IMR-90 (cell line): Measurements from ENCODE around the gene EPS15. TPM values are rescaled to one million over a fixed set of nuclear protein-coding genes. Genes with fewer than 3 reads are reported as not detected.

Experiments
- ATAC-seq: fragments of 200-7000 bp; cut with Tn5 transposase; 2 replicates; pipeline ENCODE4 v1.9.1; 2020; ENCODE audit warnings: low read depth, mild to moderate bottlenecking, moderate library complexity
- BruUV-seq: library from RNA; stranded (reverse); fragments of 400-500 nt; replicated peaks from 2 replicates; lab custom pipeline; 2021; lab: Mats Ljungman, UMichigan
- CTCF ChIA-PET: fragments of 300-600 bp; formaldehyde crosslinking; extraction: SDS; loops from one replicate; lab custom pipeline; 2021; ENCODE audit warnings: antibody characterized with exemption; lab: Yijun Ruan, JAX
- POLR2A ChIA-PET: fragments of 300-600 bp; sonication (Branson Sonifier 250); formaldehyde crosslinking; loops from one replicate; lab custom pipeline; 2022; ENCODE audit warnings: antibody characterized with exemption; ENCODE audit not compliant: unreplicated experiment; lab: Charles Lee
- DNase-seq: peaks from one replicate; pipeline ENCODE4 v3.0.0; 2013
- H2AFZ ChIP-seq: replicated peaks from 2 replicates; pipeline ENCODE3; 2013; ENCODE audit warnings: low read length, mild to moderate bottlenecking; ENCODE audit not compliant: poor library complexity
- H2AK5ac ChIP-seq: 2 replicates; pipeline ENCODE4 v1.6.1; 2013; ENCODE audit warnings: low read depth, low read length, inconsistent platforms
- H2AK9ac ChIP-seq: replicated peaks from 2 replicates; pipeline ENCODE3; 2013; ENCODE audit warnings: mild to moderate bottlenecking, low read depth, low read length, moderate library complexity; ENCODE audit not compliant: poor library complexity
- H2BK120ac ChIP-seq: 2 replicates; pipeline ENCODE4 v1.6.1; 2013; ENCODE audit warnings: low read depth, low read length, inconsistent platforms
- H2BK15ac ChIP-seq: 3 replicates; pipeline ENCODE4 v1.6.1; 2013; ENCODE audit warnings: low read depth, low read length, inconsistent platforms
- H2BK20ac ChIP-seq: 2 replicates; pipeline ENCODE4 v1.6.1; 2013; ENCODE audit warnings: low read depth, mild to moderate bottlenecking, inconsistent platforms, low read length, moderate library complexity
- H2BK5ac ChIP-seq: 2 replicates; pipeline ENCODE4 v1.6.1; 2013; ENCODE audit warnings: mild to moderate bottlenecking, low read depth, low read length, inconsistent platforms; ENCODE audit not compliant: poor library complexity, severe bottlenecking
- H3K14ac ChIP-seq: replicated peaks from 2 replicates; pipeline ENCODE4 v1.6.1; 2013; ENCODE audit warnings: low read depth, low read length, inconsistent platforms
- H3K18ac ChIP-seq: 2 replicates; pipeline ENCODE4 v1.6.1; 2013; ENCODE audit warnings: low read depth, low read length, control low read depth
- H3K23ac ChIP-seq: 2 replicates; pipeline ENCODE4 v1.6.1; 2013; ENCODE audit warnings: low read depth, low read length, inconsistent platforms
- H3K27ac ChIP-seq: 2 replicates; pipeline ENCODE4 v1.5.1; 2013; ENCODE audit warnings: mild to moderate bottlenecking, control low read depth, low read length; ENCODE audit not compliant: insufficient read depth
- H3K27me3 ChIP-seq: 2 replicates; pipeline ENCODE4 v1.6.1; 2013; ENCODE audit warnings: low read length; ENCODE audit not compliant: control insufficient read depth, insufficient read depth
- H3K36me3 ChIP-seq: 2 replicates; pipeline ENCODE4 v1.6.1; 2013; ENCODE audit warnings: low read length, mixed read lengths; ENCODE audit not compliant: control insufficient read depth, insufficient read depth
- H3K4ac ChIP-seq: 2 replicates; pipeline ENCODE4 v1.6.1; 2013; ENCODE audit warnings: low read depth, low read length, inconsistent platforms
- H3K4me1 ChIP-seq: 2 replicates; pipeline ENCODE4 v1.6.1; 2013; ENCODE audit warnings: low read length, mixed read lengths; ENCODE audit not compliant: control insufficient read depth, insufficient read depth
- H3K4me2 ChIP-seq: 2 replicates; pipeline ENCODE4 v1.6.1; 2013; ENCODE audit warnings: low read depth, mild to moderate bottlenecking, control low read depth, low read length, moderate library complexity
- H3K4me3 ChIP-seq: 2 replicates; pipeline ENCODE4 v1.5.1; 2013; ENCODE audit warnings: low read depth, mild to moderate bottlenecking, control low read depth, low read length, moderate library complexity; ENCODE audit not compliant: insufficient read depth
- H3K56ac ChIP-seq: 2 replicates; pipeline ENCODE4 v1.6.1; 2013; ENCODE audit warnings: low read length, inconsistent platforms; ENCODE audit not compliant: insufficient read depth; ENCODE audit errors: extremely low read depth
- H3K79me1 ChIP-seq, 2 experiments: 2 replicates each; pipeline ENCODE4 v1.6.1; 2013; ENCODE audit warnings: low read length in 2 of 2, inconsistent platforms in 1 of 2, low read depth in 1 of 2
- H3K9ac ChIP-seq: 2 replicates; pipeline ENCODE4 v1.6.1; 2013; ENCODE audit warnings: low read depth, low read length, control low read depth
- H3K9me1 ChIP-seq: 2 replicates; pipeline ENCODE4 v1.6.1; 2013; ENCODE audit warnings: low read length, inconsistent platforms; ENCODE audit not compliant: insufficient read depth
- H3K9me3 ChIP-seq: 2 replicates; pipeline ENCODE4 v1.6.1; 2013; ENCODE audit warnings: low read length; ENCODE audit not compliant: control insufficient read depth, insufficient read depth
- H4K20me1 ChIP-seq: 2 replicates; pipeline ENCODE4 v1.6.1; 2013; ENCODE audit warnings: low read length, inconsistent platforms; ENCODE audit not compliant: insufficient read depth
- H4K5ac ChIP-seq: 2 replicates; pipeline ENCODE4 v1.6.1; 2013; ENCODE audit warnings: mild to moderate bottlenecking, low read depth, low read length, control low read depth
- H4K8ac ChIP-seq, 2 experiments: 2 replicates each; pipeline ENCODE4 v1.6.1; 2013; ENCODE audit warnings: low read depth in 2 of 2, low read length in 2 of 2, control low read depth in 1 of 2, inconsistent platforms in 1 of 2
- H4K91ac ChIP-seq: 2 replicates; pipeline ENCODE4 v1.6.1; 2013; ENCODE audit warnings: low read depth, low read length, inconsistent platforms; ENCODE audit not compliant: insufficient read depth
- BHLHE40 ChIP-seq: fragments of 150-350 bp; IDR thresholded peaks from 2 replicates; pipeline ENCODE4 v1.6.1; 2016; ENCODE audit warnings: mild to moderate bottlenecking, low read depth, low read length
- CEBPB ChIP-seq: IDR thresholded peaks from 2 replicates; pipeline ENCODE4 v1.6.1; 2012; ENCODE audit warnings: low read depth, low read length, improper control_type of control experiment
- CHD1 ChIP-seq: IDR thresholded peaks from 2 replicates; pipeline ENCODE4 v1.6.1; 2012; ENCODE audit warnings: low read depth, low read length, improper control_type of control experiment
- FOS ChIP-seq: fragments of 150-350 bp; IDR thresholded peaks from 2 replicates; pipeline ENCODE4 v1.6.1; 2016; ENCODE audit warnings: low read depth, low read length
- MAFK ChIP-seq: IDR thresholded peaks from 2 replicates; pipeline ENCODE4 v1.6.1; 2012; ENCODE audit warnings: low read depth, low read length, improper control_type of control experiment
- MAZ ChIP-seq: IDR thresholded peaks from 2 replicates; pipeline ENCODE4 v1.6.1; 2012; ENCODE audit warnings: low read depth, mild to moderate bottlenecking, low read length, improper control_type of control experiment, moderate library complexity, borderline replicate concordance
- MXI1 ChIP-seq: IDR thresholded peaks from 2 replicates; pipeline ENCODE4 v1.6.1; 2012; ENCODE audit warnings: low read depth, mild to moderate bottlenecking, low read length, moderate library complexity, borderline replicate concordance
- NFE2L2 ChIP-seq: fragments of 150-350 bp; IDR thresholded peaks from 2 replicates; pipeline ENCODE4 v1.6.1; 2016; ENCODE audit warnings: low read depth, mild to moderate bottlenecking, low read length
- POLR2A ChIP-seq: IDR thresholded peaks from 2 replicates; pipeline ENCODE4 v1.6.1; 2012; ENCODE audit warnings: mild to moderate bottlenecking, low read depth, low read length
- RAD21 ChIP-seq: IDR thresholded peaks from 2 replicates; pipeline ENCODE4 v1.6.1; 2012; ENCODE audit warnings: low read length, improper control_type of control experiment
- RCOR1 ChIP-seq: IDR thresholded peaks from 2 replicates; pipeline ENCODE4 v1.6.1; 2012; ENCODE audit warnings: mild to moderate bottlenecking, low read length, improper control_type of control experiment; ENCODE audit not compliant: insufficient replicate concordance
- RFX5 ChIP-seq: IDR thresholded peaks from 2 replicates; pipeline ENCODE4 v1.8.0; 2012; ENCODE audit warnings: low read depth, mild to moderate bottlenecking, low read length, moderate library complexity
- SMC3 ChIP-seq: fragments of 150-350 bp; IDR thresholded peaks from 2 replicates; pipeline ENCODE4 v1.6.1; 2016; ENCODE audit warnings: low read depth, mild to moderate bottlenecking, antibody characterized with exemption, low read length, moderate library complexity
- whole genome bisulfite sequencing, 2 experiments: methylation state at CpG; one replicate each; pipeline versions ENCODE4 v1.1.5 to v1.1.7; 2013; ENCODE audit warnings: missing lambda C conversion rate in 2 of 2; ENCODE audit not compliant: insufficient read length in 1 of 2; ENCODE audit errors: extremely low coverage in 2 of 2; 5-methylcytosine and 5-hydroxymethylcytosine counted together
- dilution Hi-C: fragments of 300-500 bp; cut with HindIII; formaldehyde crosslinking; loops from one replicate; pipeline ENCODE4 v1.14.3; 2018; ENCODE audit warnings: low sequenced_read_pairs; ENCODE audit not compliant: unreplicated experiment
- in situ Hi-C: fragments of 300-500 bp; cut with MboI; formaldehyde crosslinking; loops from 3 replicates; pipeline ENCODE4 v1.14.3; 2019; ENCODE audit warnings: low sequenced_read_pairs, inconsistent platforms, mixed read lengths
- intact Hi-C: fragments of 100-400 bp; cut with micrococcal nuclease; formaldehyde crosslinking; loops from 2 replicates; pipeline ENCODE4 v1.10.0; 2022
- polyA plus RNA-seq, 3 experiments: library from polyadenylated mRNA; depleted of rRNA; stranded (reverse); fragments of >200 nt; gene quantifications; 2 replicates each; pipeline ENCODE4 v1.2.3, GENCODE V29; 2012; ENCODE audit warnings: low replicate concordance in 1 of 3
- total RNA-seq: library from RNA; depleted of rRNA; stranded (reverse); fragments of >200 nt; gene quantifications from 2 replicates; pipeline ENCODE4 v1.2.3, GENCODE V29; 2012
- TF ChIP-seq, protein P1 (sequence below): fragments of 150-350 bp; IDR thresholded peaks from 2 replicates; pipeline ENCODE4 v1.6.1; 2017; ENCODE audit warnings: mild to moderate bottlenecking, antibody characterized with exemption, low read length, low read depth
- TF ChIP-seq, protein P2 (sequence below): fragments of 150-350 bp; IDR thresholded peaks from 2 replicates; pipeline ENCODE4 v1.6.1; 2016; ENCODE audit warnings: low read depth, mild to moderate bottlenecking, low read length, moderate library complexity, borderline replicate concordance
- TF ChIP-seq, protein P3 (sequence below): conservative IDR thresholded peaks from 2 replicates; pipeline ENCODE4 v1.5.1; 2012; ENCODE audit warnings: mild to moderate bottlenecking, low read depth, low read length, improper control_type of control experiment

Gene EPS15
- total and polyA plus RNA-seq, 2 of the 4 experiments (the other 2 are of a cell fraction), result 17.6 to 38.0 TPM

DNA sequence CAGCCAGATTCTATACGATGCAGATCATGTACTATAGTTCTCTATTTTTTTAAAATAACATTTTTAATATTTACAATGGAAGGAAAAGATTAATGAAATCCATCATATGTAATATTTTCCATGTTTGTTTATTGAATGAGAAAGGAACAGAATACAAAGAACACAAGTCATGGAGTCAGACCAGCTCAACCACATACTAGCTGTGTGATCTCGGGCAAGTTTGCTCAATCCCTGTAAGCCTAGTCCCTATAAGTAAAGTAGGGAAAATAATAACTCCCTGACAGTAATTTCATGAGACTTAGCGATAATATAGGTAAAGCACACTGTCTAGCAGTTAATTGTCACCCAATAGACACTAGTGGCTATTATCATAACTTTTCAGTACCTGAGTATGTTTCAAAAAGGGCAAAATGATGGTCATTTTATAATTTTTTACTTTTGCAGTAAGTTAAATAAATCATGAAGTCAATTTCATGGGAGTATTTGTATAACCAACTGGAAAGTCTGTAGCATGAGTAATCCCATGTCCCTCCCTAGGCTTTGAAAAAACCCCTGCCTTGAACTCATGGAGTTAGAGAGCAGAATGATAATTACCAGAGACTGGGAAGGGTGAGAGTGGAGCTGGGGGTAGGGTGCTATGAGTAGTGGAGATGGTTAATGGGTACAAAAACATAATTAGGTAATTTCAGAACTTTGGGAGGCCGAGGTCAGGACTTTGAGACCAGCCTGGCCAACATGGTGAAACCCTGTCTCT is 37.0 kb upstream of the EPS15 start:
- no peak overlapping the region for H4K5ac ChIP-seq
- H3K4me1 ChIP-seq, result peaks cover 3% of the 10 kb centered on the region
- in situ Hi-C loops, result no loop called here
- H3K9me1 ChIP-seq, result peaks cover 7% of the 10 kb centered on the region
- H2BK20ac ChIP-seq, result no peak overlapping the region
- BruUV-seq, result no TSS peak
- no peak overlapping the region for H4K91ac ChIP-seq
- H3K14ac ChIP-seq, result no peak overlapping the region
- CTCF ChIA-PET, result no interaction called here
- H3K4me2 ChIP-seq, result no peak overlapping the region
- no peak overlapping the region for H3K9ac ChIP-seq
- peak; percentile 81 for ATAC-seq
- H2AK9ac ChIP-seq, result no peak overlapping the region
- H2AFZ ChIP-seq, result no peak overlapping the region
- POLR2A ChIA-PET, result no interaction called here
- H2BK120ac ChIP-seq, result no peak overlapping the region
- H3K79me1 ChIP-seq, result no peaks in the 10 kb centered on the region
- DNase-seq, result peak; percentile 59
- no peak overlapping the region for H3K4ac ChIP-seq
- no peaks in the 10 kb centered on the region for H3K27me3 ChIP-seq
- no peak overlapping the region for H3K18ac ChIP-seq
- no peaks in the 10 kb centered on the region for H3K9me3 ChIP-seq
- no peak overlapping the region for H2AK5ac ChIP-seq
- no peak overlapping the region for H2BK5ac ChIP-seq
- TF ChIP-seq RAD21, result no peak
- no peak for TF ChIP-seq NFE2L2
- TF ChIP-seq, protein P1, sequence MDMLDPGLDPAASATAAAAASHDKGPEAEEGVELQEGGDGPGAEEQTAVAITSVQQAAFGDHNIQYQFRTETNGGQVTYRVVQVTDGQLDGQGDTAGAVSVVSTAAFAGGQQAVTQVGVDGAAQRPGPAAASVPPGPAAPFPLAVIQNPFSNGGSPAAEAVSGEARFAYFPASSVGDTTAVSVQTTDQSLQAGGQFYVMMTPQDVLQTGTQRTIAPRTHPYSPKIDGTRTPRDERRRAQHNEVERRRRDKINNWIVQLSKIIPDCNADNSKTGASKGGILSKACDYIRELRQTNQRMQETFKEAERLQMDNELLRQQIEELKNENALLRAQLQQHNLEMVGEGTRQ, result no peak
- no peak for TF ChIP-seq MXI1
- TF ChIP-seq POLR2A, result no peak
- TF ChIP-seq MAFK, result no peak
- no peak for TF ChIP-seq BHLHE40
- no peak for TF ChIP-seq CEBPB
- no peak for TF ChIP-seq CHD1
- TF ChIP-seq, protein P2, sequence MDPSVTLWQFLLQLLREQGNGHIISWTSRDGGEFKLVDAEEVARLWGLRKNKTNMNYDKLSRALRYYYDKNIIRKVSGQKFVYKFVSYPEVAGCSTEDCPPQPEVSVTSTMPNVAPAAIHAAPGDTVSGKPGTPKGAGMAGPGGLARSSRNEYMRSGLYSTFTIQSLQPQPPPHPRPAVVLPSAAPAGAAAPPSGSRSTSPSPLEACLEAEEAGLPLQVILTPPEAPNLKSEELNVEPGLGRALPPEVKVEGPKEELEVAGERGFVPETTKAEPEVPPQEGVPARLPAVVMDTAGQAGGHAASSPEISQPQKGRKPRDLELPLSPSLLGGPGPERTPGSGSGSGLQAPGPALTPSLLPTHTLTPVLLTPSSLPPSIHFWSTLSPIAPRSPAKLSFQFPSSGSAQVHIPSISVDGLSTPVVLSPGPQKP, result no peak
- no peak for TF ChIP-seq FOS
- TF ChIP-seq, protein P3, sequence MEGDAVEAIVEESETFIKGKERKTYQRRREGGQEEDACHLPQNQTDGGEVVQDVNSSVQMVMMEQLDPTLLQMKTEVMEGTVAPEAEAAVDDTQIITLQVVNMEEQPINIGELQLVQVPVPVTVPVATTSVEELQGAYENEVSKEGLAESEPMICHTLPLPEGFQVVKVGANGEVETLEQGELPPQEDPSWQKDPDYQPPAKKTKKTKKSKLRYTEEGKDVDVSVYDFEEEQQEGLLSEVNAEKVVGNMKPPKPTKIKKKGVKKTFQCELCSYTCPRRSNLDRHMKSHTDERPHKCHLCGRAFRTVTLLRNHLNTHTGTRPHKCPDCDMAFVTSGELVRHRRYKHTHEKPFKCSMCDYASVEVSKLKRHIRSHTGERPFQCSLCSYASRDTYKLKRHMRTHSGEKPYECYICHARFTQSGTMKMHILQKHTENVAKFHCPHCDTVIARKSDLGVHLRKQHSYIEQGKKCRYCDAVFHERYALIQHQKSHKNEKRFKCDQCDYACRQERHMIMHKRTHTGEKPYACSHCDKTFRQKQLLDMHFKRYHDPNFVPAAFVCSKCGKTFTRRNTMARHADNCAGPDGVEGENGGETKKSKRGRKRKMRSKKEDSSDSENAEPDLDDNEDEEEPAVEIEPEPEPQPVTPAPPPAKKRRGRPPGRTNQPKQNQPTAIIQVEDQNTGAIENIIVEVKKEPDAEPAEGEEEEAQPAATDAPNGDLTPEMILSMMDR, result no peak
- no peak for TF ChIP-seq MAZ
- no peak for TF ChIP-seq SMC3
- TF ChIP-seq RFX5, result no peak
- no peak for TF ChIP-seq RCOR1
- WGBS, 2 experiments, result 80% methylated on average over 1 of the region's 4 CpGs; no CpG with 5 or more reads in 1 of the 2 experiments
- no peak overlapping the region for H3K4me3 ChIP-seq
- H2BK15ac ChIP-seq, result no peak overlapping the region
- dilution Hi-C loops, result no loop called here
- no peak overlapping the region for H4K8ac ChIP-seq
- H3K56ac ChIP-seq, result no peak overlapping the region
- no peaks in the 10 kb centered on the region for H3K36me3 ChIP-seq
- no peak overlapping the region for H3K23ac ChIP-seq
- H3K27ac ChIP-seq, result no peak overlapping the region
- no peaks in the 10 kb centered on the region for H4K20me1 ChIP-seq
- intact Hi-C loops, result no loop called here
